H7 (cell line): ENCODE data around the gene AMDHD2. TPM values are rescaled to one million over a fixed set of nuclear protein-coding genes. Genes with fewer than 3 reads are reported as not detected.

ENCODE experiments used
- DNase-seq: peaks from one replicate; pipeline ENCODE4 v3.0.0; 2012
- H3K27me3 ChIP-seq: 2 replicates; pipeline ENCODE4 v1.6.0; 2011; ENCODE audit warnings: mild to moderate bottlenecking, low read length; ENCODE audit not compliant: control insufficient read depth, insufficient read depth
- H3K36me3 ChIP-seq: replicated peaks from 2 replicates; pipeline ENCODE4 v1.5.1; 2011; ENCODE audit warnings: low read length; ENCODE audit not compliant: control insufficient read depth, insufficient read depth
- H3K4me3 ChIP-seq: 2 replicates; pipeline ENCODE4 v1.5.1; 2011; ENCODE audit warnings: low read depth, mild to moderate bottlenecking, control low read depth, low read length, moderate library complexity; ENCODE audit not compliant: insufficient read depth
- total RNA-seq: library from RNA; depleted of rRNA; stranded (reverse); fragments of >200 nt; shearing (Covaris generic); gene quantifications from 2 replicates; pipeline ENCODE4 v1.2.3, GENCODE V29; 2014

AMDHD2 gene
- total RNA-seq, 1 experiment from 2014 or later = 50.5 TPM

DNA sequence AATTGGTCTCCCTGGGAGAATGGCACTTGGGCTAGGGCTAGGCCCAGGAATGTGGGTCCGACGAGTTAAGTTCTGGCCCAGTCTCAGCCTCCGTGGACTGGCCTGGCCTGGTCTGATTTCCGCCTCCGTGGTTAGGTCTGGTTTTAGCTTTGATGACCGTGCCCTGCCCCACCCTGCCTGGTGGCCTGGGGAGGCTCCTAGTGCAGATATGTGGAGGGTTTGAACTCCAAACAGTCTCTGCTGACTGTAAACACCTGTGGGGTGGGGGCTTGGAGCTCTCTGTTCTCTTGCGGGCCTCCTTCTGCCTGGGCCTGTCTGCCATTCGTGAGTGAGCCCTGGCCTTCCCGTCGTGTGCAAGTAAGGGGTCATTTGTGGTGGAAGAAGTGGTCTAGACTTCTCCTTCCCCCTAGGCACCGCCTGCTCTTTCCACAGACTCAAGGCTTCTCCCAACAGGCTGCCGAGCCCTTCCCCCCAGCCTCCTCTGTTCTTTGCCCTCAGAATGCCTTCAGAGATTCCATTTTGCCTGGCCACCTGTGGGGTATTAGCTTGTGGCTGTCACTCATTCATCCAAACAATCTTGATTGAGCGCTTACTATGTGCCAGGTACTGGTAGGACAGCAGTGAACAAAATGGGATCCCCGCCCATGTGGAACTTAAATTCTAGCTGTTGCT, 4.9 kb upstream of the AMDHD2 start:
- Histone ChIP-seq H3K36me3 (no peaks in the 10 kb centered on the region), H3K27me3 (peaks cover 1% of the 10 kb centered on the region; the same call in 1 of the 2 replicates), H3K4me3 (peak overlapping the region; percentile 75)
- DNase-seq = no peak

DNA sequence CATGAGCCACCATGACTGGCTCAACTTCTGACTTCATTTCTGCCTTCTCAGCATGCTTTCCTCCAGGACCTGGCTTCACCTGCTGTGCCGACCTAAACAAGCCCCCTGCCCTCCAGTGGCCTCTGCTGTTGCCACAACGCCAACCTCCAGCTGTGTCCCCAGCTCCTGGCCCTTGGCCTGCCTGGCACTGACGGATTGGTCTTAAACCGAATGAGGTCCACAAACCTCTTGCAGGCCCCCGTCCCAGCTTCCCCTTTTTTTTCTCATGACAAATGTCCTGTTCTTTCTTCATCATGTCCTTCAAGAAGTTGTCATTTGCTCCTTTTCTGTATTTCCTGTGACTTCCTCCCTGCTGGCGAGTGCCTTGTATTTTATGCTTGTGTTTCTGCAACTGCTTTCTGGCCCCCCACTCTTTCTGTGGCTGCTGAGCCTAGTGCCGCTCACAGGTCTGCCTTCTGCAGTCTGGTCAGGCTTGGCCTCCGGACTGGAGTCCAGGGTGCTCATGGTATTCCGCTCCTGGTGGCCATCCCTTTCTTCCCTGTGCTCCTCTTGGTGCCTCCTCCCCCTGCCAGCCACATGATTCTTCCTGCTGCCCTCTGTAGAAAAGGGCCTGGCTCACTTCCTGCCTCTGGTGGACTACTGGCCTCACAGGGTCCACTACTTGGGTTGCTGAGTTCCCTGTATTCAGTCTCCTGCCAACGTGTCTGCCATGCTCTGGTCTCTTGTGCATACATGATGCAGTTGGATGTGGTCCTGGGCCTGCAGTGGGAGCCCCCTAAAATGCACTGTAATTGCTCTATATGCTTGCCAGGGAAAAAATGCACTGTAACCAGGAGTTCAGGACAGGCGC, 3.6 kb upstream of the AMDHD2 start:
- H3K36me3 ChIP-seq = no peaks in the 10 kb centered on the region
- H3K27me3 ChIP-seq = peaks cover 1% of the 10 kb centered on the region; the same call in 1 of the 2 replicates
- no peak for DNase-seq
- no peak overlapping the region for H3K4me3 ChIP-seq

DNA sequence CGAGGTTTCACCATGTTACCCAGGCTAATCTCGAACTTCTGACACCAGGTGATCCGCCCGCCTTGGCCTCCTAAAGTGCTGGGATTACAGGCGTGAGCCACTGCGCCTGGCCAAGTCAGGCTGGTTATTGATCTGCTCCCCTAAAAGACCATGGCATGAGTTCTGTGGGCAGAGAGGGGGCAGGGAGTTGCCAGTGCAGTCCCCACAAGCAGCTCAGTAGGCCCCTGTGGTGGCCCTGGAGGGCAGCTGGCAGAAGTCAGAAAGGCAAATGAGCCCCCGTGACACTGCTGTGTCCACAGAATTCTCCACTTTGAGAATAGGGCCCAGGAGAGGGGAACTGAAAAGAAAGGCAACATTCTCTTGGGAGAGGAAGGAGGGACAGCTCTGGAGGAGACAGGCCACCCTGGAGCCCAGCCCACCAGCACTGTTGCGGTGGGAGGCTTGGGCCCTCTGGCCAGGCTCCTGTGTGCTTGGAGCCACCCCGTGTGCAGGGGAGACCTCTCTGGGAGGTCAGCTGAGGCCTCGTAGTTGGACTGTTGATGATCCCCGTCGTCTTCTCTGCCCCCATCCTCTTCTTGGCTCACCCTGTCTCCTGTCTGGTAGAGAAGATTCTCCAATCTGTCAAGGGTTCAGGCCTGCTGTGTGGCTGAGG, 2.1 kb upstream of the AMDHD2 start:
- Histone ChIP-seq H3K36me3 (no peaks in the 10 kb centered on the region), H3K27me3 (no peaks in the 10 kb centered on the region), H3K4me3 (no peak overlapping the region)
- no peak for DNase-seq

DNA sequence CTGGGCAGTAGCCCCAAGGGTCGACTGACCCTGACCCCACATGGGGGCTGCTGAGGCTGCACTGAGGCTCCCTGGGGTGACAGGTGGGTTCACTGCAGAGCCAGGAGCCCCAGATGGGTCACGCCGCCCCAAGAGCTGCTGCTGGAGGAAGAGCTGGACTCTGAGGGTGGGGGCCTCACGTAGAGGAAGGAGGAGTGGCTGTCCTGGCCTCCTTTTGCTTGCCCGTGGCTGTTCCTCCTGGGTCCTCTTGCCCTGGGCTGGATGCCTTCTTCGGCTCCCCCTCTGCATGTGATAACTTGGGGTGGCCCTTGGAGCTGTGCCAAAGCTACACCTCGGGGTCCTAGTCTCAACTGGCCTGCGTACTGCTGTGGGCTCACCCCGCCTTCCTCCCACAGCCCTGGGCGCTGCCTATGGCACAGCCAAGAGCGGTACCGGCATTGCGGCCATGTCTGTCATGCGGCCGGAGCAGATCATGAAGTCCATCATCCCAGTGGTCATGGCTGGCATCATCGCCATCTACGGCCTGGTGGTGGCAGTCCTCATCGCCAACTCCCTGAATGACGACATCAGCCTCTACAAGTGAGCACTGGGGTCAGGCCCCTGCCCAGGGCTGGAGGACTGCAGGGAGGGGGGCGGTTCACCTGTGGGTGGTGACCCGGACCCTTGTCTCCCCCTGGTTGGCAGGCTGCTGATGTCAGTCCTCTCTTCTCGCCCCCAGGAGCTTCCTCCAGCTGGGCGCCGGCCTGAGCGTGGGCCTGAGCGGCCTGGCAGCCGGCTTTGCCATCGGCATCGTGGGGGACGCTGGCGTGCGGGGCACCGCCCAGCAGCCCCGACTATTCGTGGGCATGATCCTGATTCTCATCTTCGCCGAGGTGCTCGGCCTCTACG, 1.1 kb upstream of the AMDHD2 start:
- H3K36me3 ChIP-seq = peaks cover 2% of the 10 kb centered on the region; the same call in 1 of the 2 replicates
- no peaks in the 10 kb centered on the region for H3K27me3 ChIP-seq
- DNase-seq = peak; percentile 78
- no peak overlapping the region for H3K4me3 ChIP-seq

DNA sequence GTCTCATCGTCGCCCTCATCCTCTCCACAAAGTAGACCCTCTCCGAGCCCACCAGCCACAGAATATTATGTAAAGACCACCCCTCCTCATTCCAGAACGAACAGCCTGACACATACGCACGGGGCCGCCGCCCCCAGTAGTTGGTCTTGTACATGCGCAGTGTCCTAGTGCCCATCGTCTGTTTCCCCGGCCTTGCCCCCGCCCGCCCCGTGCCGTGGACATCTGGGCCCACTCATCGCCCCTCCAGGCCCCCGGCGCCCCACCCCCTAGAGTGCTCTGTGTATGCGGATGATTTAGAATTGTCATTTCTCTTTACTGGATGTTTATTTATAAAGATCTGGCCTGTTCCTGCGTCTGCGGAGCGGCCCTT, 475 bp upstream of the AMDHD2 start:
- H3K36me3 ChIP-seq = peaks cover 4% of the 10 kb centered on the region
- peak; percentile 79 for DNase-seq
- H3K27me3 ChIP-seq = no peaks in the 10 kb centered on the region
- peak overlapping the region; percentile 61; the same call in 1 of the 2 replicates for H3K4me3 ChIP-seq

DNA sequence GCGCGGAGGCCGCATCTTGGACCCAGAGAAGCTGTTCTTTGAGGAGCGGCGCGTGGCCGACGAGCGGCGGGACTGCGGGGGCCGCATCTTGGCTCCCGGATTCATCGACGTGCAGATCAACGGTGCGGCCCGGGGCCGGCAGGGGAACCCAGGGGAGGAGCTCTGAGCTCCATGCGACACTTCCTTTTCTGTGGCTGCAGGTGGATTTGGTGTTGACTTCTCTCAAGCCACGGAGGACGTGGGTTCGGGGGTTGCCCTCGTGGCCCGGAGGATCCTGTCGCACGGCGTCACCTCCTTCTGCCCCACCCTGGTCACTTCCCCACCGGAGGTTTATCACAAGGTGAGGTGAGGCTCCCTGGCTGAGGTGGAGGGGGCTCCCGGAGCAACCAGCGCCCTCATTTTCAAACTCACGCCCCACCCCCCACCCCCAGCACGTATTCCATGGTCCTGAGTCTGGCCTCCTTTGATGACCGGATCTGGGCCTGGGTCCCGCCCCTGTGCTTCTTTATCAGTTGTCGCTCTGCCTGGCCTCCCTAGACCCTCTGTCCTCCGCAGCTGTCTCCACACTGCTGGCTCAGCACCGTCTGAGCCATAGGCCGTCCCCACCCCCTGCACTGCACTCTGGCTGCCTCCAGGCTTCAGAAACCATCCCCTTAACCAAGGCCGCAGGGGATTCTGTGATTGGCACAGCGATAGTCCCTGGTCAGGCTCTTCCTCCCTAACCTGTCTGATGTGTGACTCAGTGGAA, 787 bp downstream of the AMDHD2 start:
- peaks cover 8% of the 10 kb centered on the region for H3K36me3 ChIP-seq
- DNase-seq = peak; percentile 88
- H3K27me3 ChIP-seq = no peaks in the 10 kb centered on the region
- H3K4me3 ChIP-seq = peak overlapping the region; percentile 61

DNA sequence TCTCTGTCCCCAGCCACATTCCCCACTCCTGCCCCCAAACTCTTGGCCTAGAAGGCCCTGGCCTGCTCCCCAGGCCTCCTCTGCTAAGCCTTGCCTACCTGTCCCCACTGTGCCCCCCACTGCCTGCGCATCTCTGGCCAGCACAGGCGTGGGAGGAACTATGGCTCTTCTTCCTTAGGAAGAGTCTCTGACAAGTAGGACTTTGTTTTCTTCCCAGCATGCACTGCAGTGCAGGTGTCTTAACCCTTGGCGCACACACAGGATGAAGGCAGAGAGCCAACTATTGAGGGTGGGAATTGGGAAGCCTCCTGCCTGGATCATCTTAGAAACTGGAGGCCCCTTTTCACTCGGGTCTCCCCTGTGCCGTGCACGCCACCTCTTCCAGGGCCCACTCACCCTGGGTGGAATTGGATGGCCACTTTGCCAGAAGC, 3.6 kb downstream of the AMDHD2 start:
- H3K36me3 ChIP-seq = peaks cover 8% of the 10 kb centered on the region
- H3K4me3 ChIP-seq = no peak overlapping the region
- H3K27me3 ChIP-seq = no peaks in the 10 kb centered on the region
- DNase-seq = no peak

DNA sequence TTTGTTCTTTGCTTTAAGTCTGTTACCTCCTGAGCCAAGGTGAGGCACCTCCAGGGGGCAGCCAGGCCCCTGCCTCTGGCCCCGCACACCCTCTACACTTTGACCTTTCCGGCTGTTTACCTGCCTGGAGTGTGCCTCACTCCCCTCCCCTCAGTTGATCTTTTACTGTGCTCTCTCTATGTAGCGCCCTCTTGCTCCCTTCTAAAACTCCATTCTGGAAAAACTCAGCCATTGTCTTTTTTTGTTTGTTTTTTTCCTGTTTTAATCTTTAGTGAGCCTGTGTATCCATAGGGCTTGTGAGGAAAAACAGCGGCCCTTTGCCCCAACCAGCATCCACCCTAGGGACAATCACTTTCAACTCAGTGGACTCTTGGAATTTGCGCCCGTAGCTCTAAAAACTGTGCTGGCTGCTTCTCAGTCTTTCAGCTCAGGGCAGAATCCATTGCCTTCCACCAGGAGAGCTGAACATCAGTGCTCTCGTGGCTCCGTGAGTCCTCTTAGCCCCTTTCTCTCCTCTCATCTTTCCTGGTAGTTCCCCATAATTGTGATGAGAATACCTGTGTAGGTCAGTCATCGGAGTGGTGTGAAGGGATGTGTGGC, 4.3 kb downstream of the AMDHD2 start:
- no peak for DNase-seq
- no peak overlapping the region for H3K4me3 ChIP-seq
- H3K36me3 ChIP-seq = peaks cover 8% of the 10 kb centered on the region
- no peaks in the 10 kb centered on the region for H3K27me3 ChIP-seq

DNA sequence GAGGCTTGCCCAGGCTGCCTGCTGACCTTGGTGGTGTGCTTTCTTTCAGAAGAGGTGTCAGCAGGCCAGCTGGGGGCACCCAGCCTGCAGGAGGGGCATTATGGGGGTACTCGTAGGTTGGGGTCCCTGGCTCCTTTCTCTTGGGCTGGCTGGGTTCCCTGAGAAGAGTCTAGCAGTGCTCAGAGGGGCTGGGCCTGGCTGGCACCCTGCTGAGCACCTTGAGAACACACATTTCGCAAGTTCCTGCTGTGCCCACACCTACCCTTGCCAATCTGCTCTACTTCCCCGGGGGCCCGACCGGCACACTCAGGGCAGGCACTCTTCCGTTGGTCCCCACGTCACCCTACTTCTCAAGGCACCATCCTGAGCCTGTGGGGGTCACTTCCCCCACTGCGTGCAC, 6.0 kb downstream of the AMDHD2 start:
- Histone ChIP-seq H3K4me3 (no peak overlapping the region), H3K36me3 (peaks cover 8% of the 10 kb centered on the region), H3K27me3 (no peaks in the 10 kb centered on the region)
- DNase-seq = no peak

DNA sequence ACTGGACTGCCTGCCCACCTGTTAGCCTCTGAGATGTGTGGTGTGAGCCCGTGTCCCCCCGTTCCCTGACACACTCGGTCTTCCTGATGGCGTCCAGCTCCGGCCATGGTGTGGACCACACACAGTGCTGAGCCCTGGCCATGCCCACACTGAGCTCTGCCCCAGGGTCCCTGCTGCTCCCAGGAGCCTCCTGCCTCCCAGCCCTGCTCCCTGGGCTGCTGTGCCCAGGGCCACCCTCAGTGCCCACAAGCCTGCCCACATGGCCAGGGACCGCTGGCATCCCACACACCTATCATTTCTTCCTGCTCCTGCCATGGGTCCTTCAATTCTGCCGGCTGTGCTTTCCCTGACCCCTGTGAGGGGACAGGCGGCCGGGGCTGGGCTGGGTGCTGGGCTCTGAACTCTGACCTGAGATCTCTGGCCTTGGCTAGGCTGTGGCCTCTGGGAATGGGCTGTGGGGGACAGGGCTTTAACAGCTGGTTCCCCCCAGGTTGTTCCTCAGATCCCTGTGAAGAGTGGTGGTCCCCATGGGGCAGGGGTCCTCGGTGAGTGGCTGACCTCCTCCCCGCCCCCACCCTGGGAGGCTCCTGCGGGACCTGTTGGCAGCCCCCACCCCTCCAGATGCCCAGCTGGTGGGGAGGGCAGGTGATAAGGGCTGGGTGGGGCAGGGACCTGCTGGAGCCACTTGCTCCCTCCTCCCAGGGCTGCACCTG, 7.1 kb downstream of the AMDHD2 start:
- Histone ChIP-seq H3K4me3 (no peak overlapping the region), H3K27me3 (no peaks in the 10 kb centered on the region), H3K36me3 (peaks cover 8% of the 10 kb centered on the region)
- DNase-seq = no peak

DNA sequence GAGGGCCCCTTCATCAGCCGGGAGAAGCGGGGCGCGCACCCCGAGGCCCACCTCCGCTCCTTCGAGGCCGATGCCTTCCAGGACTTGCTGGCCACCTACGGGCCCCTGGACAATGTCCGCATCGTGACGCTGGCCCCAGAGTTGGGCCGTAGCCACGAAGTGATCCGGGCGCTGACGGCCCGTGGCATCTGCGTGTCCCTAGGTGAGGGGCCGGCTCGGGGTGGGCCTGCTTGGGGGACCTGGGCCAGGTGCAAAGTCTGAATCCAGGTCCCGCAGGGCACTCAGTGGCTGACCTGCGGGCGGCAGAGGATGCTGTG, 7.6 kb downstream of the AMDHD2 start:
- Histone ChIP-seq H3K27me3 (no peaks in the 10 kb centered on the region), H3K4me3 (no peak overlapping the region), H3K36me3 (peaks cover 8% of the 10 kb centered on the region)
- DNase-seq = no peak

DNA sequence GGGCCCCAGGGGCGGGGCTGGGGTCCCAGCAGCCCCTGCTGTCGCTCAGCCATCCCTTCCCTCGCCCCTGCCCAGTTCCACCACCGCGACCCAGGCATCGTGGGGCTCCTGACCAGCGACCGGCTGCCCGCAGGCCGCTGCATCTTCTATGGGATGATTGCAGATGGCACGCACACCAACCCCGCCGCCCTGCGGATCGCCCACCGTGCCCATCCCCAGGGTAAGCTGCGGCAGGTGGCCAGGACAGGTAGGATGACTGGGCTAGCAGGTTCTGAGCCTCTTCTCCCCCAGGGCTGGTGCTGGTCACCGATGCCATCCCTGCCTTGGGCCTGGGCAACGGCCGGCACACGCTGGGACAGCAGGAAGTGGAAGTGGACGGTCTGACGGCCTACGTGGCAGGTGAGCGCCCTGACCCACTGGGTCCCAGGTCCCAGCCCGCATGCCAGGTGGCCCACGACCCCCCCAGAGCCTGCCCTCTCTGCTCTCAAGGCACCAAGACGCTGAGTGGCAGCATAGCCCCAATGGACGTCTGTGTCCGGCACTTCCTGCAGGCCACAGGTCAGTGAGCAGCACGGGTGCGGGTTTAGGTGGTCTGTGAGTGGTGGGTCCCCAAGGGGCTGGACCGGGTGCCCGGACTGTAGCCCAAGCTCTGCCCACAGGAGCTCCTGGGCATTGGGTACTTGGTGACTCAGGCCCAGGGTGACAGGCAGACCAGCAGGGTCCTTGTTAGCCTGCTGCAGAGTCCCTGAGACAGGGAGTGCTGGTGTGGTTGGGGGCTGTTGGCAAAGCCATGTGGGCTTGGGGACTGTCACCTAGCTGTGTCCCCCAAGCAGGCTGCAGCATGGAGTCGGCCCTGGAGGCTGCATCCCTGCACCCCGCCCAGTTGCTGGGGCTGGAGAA, 8.2 kb downstream of the AMDHD2 start:
- H3K4me3 ChIP-seq = no peak overlapping the region
- DNase-seq = no peak
- peaks cover 8% of the 10 kb centered on the region for H3K36me3 ChIP-seq
- H3K27me3 ChIP-seq = no peaks in the 10 kb centered on the region
